K562 (cell line): ENCODE results near the gene COL4A6. TPM values are rescaled to one million over a fixed set of nuclear protein-coding genes. Genes with fewer than 3 reads are reported as not detected.

Experiments
- ATAC-seq: fragments of 200-7000 bp; cut with Tn5 transposase; 3 replicates; pipeline ENCODE4 v1.9.1; 2020; ENCODE audit warnings: moderate library complexity
- BruUV-seq: library from RNA; stranded (reverse); fragments of 400-500 nt; replicated peaks from 2 replicates; lab custom pipeline; 2021; lab: Mats Ljungman, UMichigan
- CTCF ChIA-PET: fragments of 300-600 bp; formaldehyde crosslinking; extraction: SDS; loops from one replicate; lab custom pipeline; 2021; ENCODE audit warnings: low intra/inter-chr PET ratio; lab: Yijun Ruan, JAX
- POLR2A ChIA-PET: fragments of 300-600, 350-650 bp; sonication (Branson Sonifier 250); formaldehyde crosslinking; extraction: SDS; loops from one replicate; lab custom pipeline; 2021; ENCODE audit warnings: antibody characterized with exemption, inconsistent platforms; lab: Yijun Ruan, JAX
- DNase-seq, 4 experiments: peaks; one replicate each; pipeline versions ENCODE4 v3.0.0 to v3.0.0-alpha.2; 2011 to 2018; ENCODE audit warnings: low spot score in 3 of 4, mixed read lengths in 3 of 4; ENCODE audit errors: extremely low read depth in 1 of 4
- FAIRE-seq: peaks from 2 replicates; lab custom pipeline; 2011; peaks lifted over from hg19 to GRCh38; lab: Jason Lieb, UNC
- H2AFZ ChIP-seq: 2 replicates; pipeline ENCODE4 v1.6.0; 2011; ENCODE audit warnings: low read depth, low read length, control low read depth, inconsistent platforms
- H3K27ac ChIP-seq: fragments of 200-600 bp; 3 replicates; pipeline ENCODE4 v1.8.0; 2011; ENCODE audit warnings: low read depth, mild to moderate bottlenecking, control low read depth, inconsistent platforms, low read length, moderate library complexity, mixed read lengths; ENCODE audit errors: extremely low read depth
- H3K27me3 ChIP-seq, 2 experiments: fragments of 300-600 bp in 1 of 2; 2 replicates in 1 of 2; 3 replicates in 1 of 2; pipeline versions ENCODE4 v1.6.0 to v1.8.0; 2011; ENCODE audit warnings: inconsistent platforms in 2 of 2, low read length in 2 of 2, mild to moderate bottlenecking in 1 of 2, mixed read lengths in 1 of 2, moderate library complexity in 1 of 2; ENCODE audit not compliant: control insufficient read depth in 2 of 2, insufficient read depth in 2 of 2
- H3K36me3 ChIP-seq: fragments of 300-600 bp; 3 replicates; pipeline ENCODE4 v1.8.0; 2011; ENCODE audit warnings: mild to moderate bottlenecking, low read length, inconsistent platforms; ENCODE audit not compliant: control insufficient read depth, insufficient read depth
- H3K4me1 ChIP-seq, 2 experiments: fragments of 200-600 bp in 1 of 2; replicated peaks in 1 of 2; 2 replicates in 1 of 2; 3 replicates in 1 of 2; pipeline versions ENCODE4 v1.5.1 to v1.8.0; 2011; ENCODE audit warnings: inconsistent platforms in 2 of 2, low read length in 2 of 2, mild to moderate bottlenecking in 1 of 2, mixed read lengths in 1 of 2, moderate library complexity in 1 of 2; ENCODE audit not compliant: control insufficient read depth in 2 of 2, insufficient read depth in 2 of 2
- H3K4me2 ChIP-seq: 2 replicates; pipeline ENCODE4 v1.6.1; 2011; ENCODE audit warnings: low read length, control low read depth, inconsistent platforms, mixed read lengths; ENCODE audit not compliant: insufficient read depth
- H3K4me3 ChIP-seq: fragments of 200-600 bp; sonication (generic), shearing (Covaris generic); 2 replicates; pipeline ENCODE4 v1.5.1; 2016; ENCODE audit warnings: control low read depth, inconsistent platforms
- H3K79me2 ChIP-seq: fragments of 200-600 bp; 3 replicates; pipeline ENCODE4 v1.8.0; 2011; ENCODE audit warnings: low read length, inconsistent platforms; ENCODE audit not compliant: control insufficient read depth, insufficient read depth
- H3K9ac ChIP-seq, 2 experiments: 2 replicates each; pipeline versions ENCODE4 v1.6.0 to v1.6.1; 2011; ENCODE audit warnings: low read depth in 2 of 2, low read length in 2 of 2, control low read depth in 1 of 2, inconsistent platforms in 1 of 2, mild to moderate bottlenecking in 1 of 2, mixed read lengths in 1 of 2; ENCODE audit not compliant: insufficient read depth in 1 of 2
- H3K9me1 ChIP-seq: one replicate; pipeline ENCODE4 v1.6.0; 2011; ENCODE audit warnings: inconsistent platforms, mild to moderate bottlenecking, low read length, moderate library complexity; ENCODE audit not compliant: control insufficient read depth, insufficient read depth
- H3K9me3 ChIP-seq: replicated peaks from 2 replicates; pipeline ENCODE4 v1.5.1; 2011; ENCODE audit warnings: low read depth, low read length, inconsistent platforms; ENCODE audit not compliant: control insufficient read depth, insufficient read depth
- H4K20me1 ChIP-seq: replicated peaks from 2 replicates; pipeline ENCODE4 v1.6.1; 2011; ENCODE audit warnings: low read length, inconsistent platforms, mixed read lengths; ENCODE audit not compliant: control insufficient read depth, insufficient read depth
- C11orf30 ChIP-seq: fragments of 450-650 bp; IDR thresholded peaks from 2 replicates; pipeline ENCODE4 v1.6.1; 2016; ENCODE audit warnings: low read depth, mild to moderate bottlenecking
- DEAF1 ChIP-seq: fragments of 450-650 bp; formaldehyde crosslinking; IDR thresholded peaks from 2 replicates; pipeline ENCODE4 v1.4.0; 2020; ENCODE audit warnings: mild to moderate bottlenecking, moderate library complexity
- DNMT1 ChIP-seq: fragments of 450-650 bp; IDR thresholded peaks from 2 replicates; pipeline ENCODE4 v1.6.1; 2016; ENCODE audit warnings: antibody characterized with exemption, mild to moderate bottlenecking
- HLTF ChIP-seq: fragments of 450-650 bp; IDR thresholded peaks from 2 replicates; pipeline ENCODE4 v1.6.1; 2016
- HMG20A ChIP-seq: fragments of 450-650 bp; formaldehyde crosslinking; conservative IDR thresholded peaks from 2 replicates; pipeline ENCODE4 v1.4.0; 2020; ENCODE audit warnings: mild to moderate bottlenecking, mixed read lengths
- HMGXB4 ChIP-seq: sonication (generic); formaldehyde crosslinking; IDR thresholded peaks from 2 replicates; pipeline ENCODE4 v1.8.1; 2023; ENCODE audit warnings: mild to moderate bottlenecking, missing genetic modification reagents
- NFIX ChIP-seq: fragments of 250-450 bp; sonication (Bioruptor Pico); IDR thresholded peaks from 2 replicates; pipeline ENCODE4 v1.4.0; 2020; ENCODE audit warnings: low read depth, mild to moderate bottlenecking, moderate library complexity
- SP1 ChIP-seq: sonication (generic); formaldehyde crosslinking; IDR thresholded peaks from 2 replicates; pipeline ENCODE4 v1.8.1; 2022; ENCODE audit warnings: mild to moderate bottlenecking, missing genetic modification reagents
- STAG1 ChIP-seq: sonication (generic); formaldehyde crosslinking; IDR thresholded peaks from 2 replicates; pipeline ENCODE4 v1.5.0; 2020; ENCODE audit warnings: missing genetic modification reagents, borderline replicate concordance
- ZBED1 ChIP-seq: IDR thresholded peaks from 2 replicates; pipeline ENCODE4 v1.6.1; 2014
- ZFP36 ChIP-seq: fragments of 150-350 bp; IDR thresholded peaks from 2 replicates; pipeline ENCODE4 v1.6.1; 2018; ENCODE audit warnings: low read length, low read depth; ENCODE audit not compliant: partially characterized antibody
- ZNF140 ChIP-seq: fragments of 250-450 bp; sonication (Bioruptor Pico); IDR thresholded peaks from 2 replicates; pipeline ENCODE4 v1.8.0; 2021; ENCODE audit warnings: moderate library complexity, mild to moderate bottlenecking, inconsistent platforms
- ZNF644 ChIP-seq: fragments of 200-800 bp; sonication (Bioruptor generic); IDR thresholded peaks from 2 replicates; pipeline ENCODE4 v1.6.1; 2016; ENCODE audit warnings: low read depth, missing genetic modification characterization, missing compliant biosample characterization
- WGBS: fragments of 100-300 bp; shearing (Covaris generic); methylation state at CpG from one replicate; pipeline ENCODE4 v1.1.6; 2016; ENCODE audit warnings: low coverage, mixed read lengths; ENCODE audit not compliant: insufficient coverage; ENCODE audit errors: missing lambda C conversion rate; 5-methylcytosine and 5-hydroxymethylcytosine counted together
- in situ Hi-C: fragments of 300-500 bp; cut with MboI; formaldehyde crosslinking; loops from 4 replicates; pipeline ENCODE4 v1.15.0; 2018; ENCODE audit warnings: inconsistent platforms, mixed read lengths
- intact Hi-C: fragments of 100-400 bp; cut with micrococcal nuclease; formaldehyde crosslinking; loops from 2 replicates; pipeline ENCODE4 v1.14.2; 2022
- polyA plus RNA-seq, 8 experiments: library from polyadenylated mRNA; depleted of rRNA in 4 of 8; stranded (reverse) in 5 of 8; unstranded in 3 of 8; fragments of >200 nt; fragmentation: Nextera tagmentation in 2 of 8; fragmentation: Illumina TruSeq in 1 of 8; extraction: Ambion mirVana in 2 of 8; extraction: Trizol in 1 of 8; gene quantifications; 2 replicates each; pipeline versions ENCODE4 v1.2.1 to v1.2.3, GENCODE V29; 2011 to 2014; ENCODE audit warnings: inconsistent platforms in 1 of 8, missing spikeins in 1 of 8
- total RNA-seq, 7 experiments: library from RNA; depleted of rRNA in 6 of 7; stranded (reverse); fragments of >200 nt in 6 of 7; fragmentation: Illumina TruSeq in 2 of 7; extraction: Trizol in 2 of 7; gene quantifications; 2 replicates each; pipeline versions ENCODE4 v1.2.1 to v1.2.3, GENCODE V29; 2011 to 2021; ENCODE audit warnings: low replicate concordance in 1 of 7

COL4A6 gene
- total and polyA plus RNA-seq, 9 of the 15 experiments (the other 6 are each of a cell fraction or from before 2014, with no cell fraction given), result 0.02 to 0.05 TPM; not detected in 7

GRCh38 chrX:108123591-108124366 is 314.4 kb downstream of the COL4A6 start:
- no peak for FAIRE-seq
- Histone ChIP-seq H3K4me3 (no peak overlapping the region), H3K9ac (no peak overlapping the region), H3K4me2 (no peak overlapping the region), H3K27me3 (no peaks in the 10 kb centered on the region), H3K4me1 (no peaks in the 10 kb centered on the region; a peak in 1 of 5 replicates), H2AFZ (no peak overlapping the region), H3K36me3 (no peaks in the 10 kb centered on the region), H3K9me3 (no peaks in the 10 kb centered on the region), H3K9me1 (no peaks in the 10 kb centered on the region), H3K27ac (no peak overlapping the region), H3K79me2 (no peaks in the 10 kb centered on the region), H4K20me1 (no peaks in the 10 kb centered on the region; the same call in 1 of the 2 replicates)
- BruUV-seq, result no TSS peak
- ChIA-PET CTCF (no interaction called here), POLR2A (interaction anchor here (0.9 to 1.8 kb wide), 3 partner anchors 10 to 33 kb away, joined by 4 to 8 read pairs (median 6); partner anchors contain the start of genes ATG4A and PSMD10)
- in situ Hi-C loops (no loop called here), intact Hi-C loops (no loop called here)
- no peak for DNase-seq
- 52% methylated on average over 3 of the region's 3 CpGs for WGBS
- no peak for TF ChIP-seq HMG20A (CRISPR knock-in tag)
- TF ChIP-seq DNMT1, result no peak
- no peak for TF ChIP-seq NFIX (CRISPR knock-in tag)
- ATAC-seq, result no peak

- FAIRE-seq (no peak), DNase-seq (no peak), ATAC-seq (no peak)
- intact Hi-C loops, result no loop called here
- CTCF ChIA-PET, result no interaction called here
- no peaks in the 10 kb centered on the region; the same call in 1 of the 2 replicates for H4K20me1 ChIP-seq
- H3K4me1 ChIP-seq, result no peaks in the 10 kb centered on the region; a peak in 1 of 5 replicates
- no peak overlapping the region for H3K4me2 ChIP-seq
- no peak overlapping the region for H3K4me3 ChIP-seq
- 57% methylated on average over 2 of the region's 2 CpGs for WGBS
- in situ Hi-C loops, result no loop called here
- H3K36me3 ChIP-seq, result no peaks in the 10 kb centered on the region
- no peak overlapping the region for H3K27ac ChIP-seq
- BruUV-seq, result no TSS peak
- H3K9me1 ChIP-seq, result no peaks in the 10 kb centered on the region
- H3K9me3 ChIP-seq, result no peaks in the 10 kb centered on the region
- no peak overlapping the region for H3K9ac ChIP-seq
- H3K27me3 ChIP-seq, result no peaks in the 10 kb centered on the region
- POLR2A ChIA-PET, result interaction anchor here (0.9 to 1.8 kb wide), 3 partner anchors 11 to 32 kb away, joined by 4 to 8 read pairs (median 6); partner anchors contain the start of genes ATG4A and PSMD10
- no peaks in the 10 kb centered on the region for H3K79me2 ChIP-seq
- H2AFZ ChIP-seq, result no peak overlapping the region
- TF ChIP-seq DEAF1, result no peak
- no peak for TF ChIP-seq HLTF
- no peak for TF ChIP-seq ZNF140 (CRISPR knock-in tag)
- no peak for TF ChIP-seq SP1 (CRISPR knock-in tag)
- TF ChIP-seq ZNF644, result no peak
- TF ChIP-seq ZFP36, result no peak
- TF ChIP-seq C11orf30, result no peak
- TF ChIP-seq HMGXB4 (CRISPR knock-in tag), result no peak
- TF ChIP-seq STAG1, result no peak
- TF ChIP-seq ZBED1, result no peak
Measured at GRCh38 chrX:108122748-108123147, 315.5 kb downstream of the COL4A6 start.
